ENCODE results near the gene KRTAP5-7. TPM values are rescaled to one million over a fixed set of nuclear protein-coding genes. Genes with fewer than 3 reads are reported as not detected.

Gene KRTAP5-7
- total RNA-seq, 1 experiment from 2014 or later, result not detected

DNA sequence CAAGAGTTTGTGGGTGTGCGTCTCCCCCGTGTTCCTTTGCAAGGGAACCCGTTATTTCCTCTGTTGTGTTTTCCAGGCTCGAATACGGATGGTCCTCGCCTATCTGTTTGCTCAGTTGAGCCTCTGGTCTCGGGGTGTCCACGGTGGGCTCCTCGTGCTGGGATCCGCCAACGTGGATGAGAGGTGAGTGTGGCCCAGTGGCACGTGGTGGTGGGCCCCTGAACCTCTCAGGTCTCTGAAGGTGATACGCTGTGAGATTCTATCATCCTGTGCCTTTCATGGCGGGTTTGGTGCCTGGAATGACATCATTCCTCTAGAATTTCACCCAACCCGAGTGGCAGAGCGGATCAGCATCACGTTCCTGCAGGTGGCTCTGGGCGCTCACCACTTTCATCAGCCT lies 41.6 kb upstream of the KRTAP5-7 start (continued):
- TF ChIP-seq, protein P1, sequence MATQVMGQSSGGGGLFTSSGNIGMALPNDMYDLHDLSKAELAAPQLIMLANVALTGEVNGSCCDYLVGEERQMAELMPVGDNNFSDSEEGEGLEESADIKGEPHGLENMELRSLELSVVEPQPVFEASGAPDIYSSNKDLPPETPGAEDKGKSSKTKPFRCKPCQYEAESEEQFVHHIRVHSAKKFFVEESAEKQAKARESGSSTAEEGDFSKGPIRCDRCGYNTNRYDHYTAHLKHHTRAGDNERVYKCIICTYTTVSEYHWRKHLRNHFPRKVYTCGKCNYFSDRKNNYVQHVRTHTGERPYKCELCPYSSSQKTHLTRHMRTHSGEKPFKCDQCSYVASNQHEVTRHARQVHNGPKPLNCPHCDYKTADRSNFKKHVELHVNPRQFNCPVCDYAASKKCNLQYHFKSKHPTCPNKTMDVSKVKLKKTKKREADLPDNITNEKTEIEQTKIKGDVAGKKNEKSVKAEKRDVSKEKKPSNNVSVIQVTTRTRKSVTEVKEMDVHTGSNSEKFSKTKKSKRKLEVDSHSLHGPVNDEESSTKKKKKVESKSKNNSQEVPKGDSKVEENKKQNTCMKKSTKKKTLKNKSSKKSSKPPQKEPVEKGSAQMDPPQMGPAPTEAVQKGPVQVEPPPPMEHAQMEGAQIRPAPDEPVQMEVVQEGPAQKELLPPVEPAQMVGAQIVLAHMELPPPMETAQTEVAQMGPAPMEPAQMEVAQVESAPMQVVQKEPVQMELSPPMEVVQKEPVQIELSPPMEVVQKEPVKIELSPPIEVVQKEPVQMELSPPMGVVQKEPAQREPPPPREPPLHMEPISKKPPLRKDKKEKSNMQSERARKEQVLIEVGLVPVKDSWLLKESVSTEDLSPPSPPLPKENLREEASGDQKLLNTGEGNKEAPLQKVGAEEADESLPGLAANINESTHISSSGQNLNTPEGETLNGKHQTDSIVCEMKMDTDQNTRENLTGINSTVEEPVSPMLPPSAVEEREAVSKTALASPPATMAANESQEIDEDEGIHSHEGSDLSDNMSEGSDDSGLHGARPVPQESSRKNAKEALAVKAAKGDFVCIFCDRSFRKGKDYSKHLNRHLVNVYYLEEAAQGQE (IDR thresholded peaks at IDR 0.05; ENCODE audit: low read depth), result no peak
- TF ChIP-seq EZH2 (IDR thresholded peaks at IDR 0.05) (no peak), POLR2AphosphoS5 (IDR thresholded peaks at IDR 0.05; ENCODE audit: low read depth, low read length) (no peak), EGR1 (IDR thresholded peaks at IDR 0.05; ENCODE audit: low read depth) (no peak), ELF1 (IDR thresholded peaks at IDR 0.05; ENCODE audit: borderline replicate concordance, low read depth) (no peak)
- TF ChIP-seq, protein P2, sequence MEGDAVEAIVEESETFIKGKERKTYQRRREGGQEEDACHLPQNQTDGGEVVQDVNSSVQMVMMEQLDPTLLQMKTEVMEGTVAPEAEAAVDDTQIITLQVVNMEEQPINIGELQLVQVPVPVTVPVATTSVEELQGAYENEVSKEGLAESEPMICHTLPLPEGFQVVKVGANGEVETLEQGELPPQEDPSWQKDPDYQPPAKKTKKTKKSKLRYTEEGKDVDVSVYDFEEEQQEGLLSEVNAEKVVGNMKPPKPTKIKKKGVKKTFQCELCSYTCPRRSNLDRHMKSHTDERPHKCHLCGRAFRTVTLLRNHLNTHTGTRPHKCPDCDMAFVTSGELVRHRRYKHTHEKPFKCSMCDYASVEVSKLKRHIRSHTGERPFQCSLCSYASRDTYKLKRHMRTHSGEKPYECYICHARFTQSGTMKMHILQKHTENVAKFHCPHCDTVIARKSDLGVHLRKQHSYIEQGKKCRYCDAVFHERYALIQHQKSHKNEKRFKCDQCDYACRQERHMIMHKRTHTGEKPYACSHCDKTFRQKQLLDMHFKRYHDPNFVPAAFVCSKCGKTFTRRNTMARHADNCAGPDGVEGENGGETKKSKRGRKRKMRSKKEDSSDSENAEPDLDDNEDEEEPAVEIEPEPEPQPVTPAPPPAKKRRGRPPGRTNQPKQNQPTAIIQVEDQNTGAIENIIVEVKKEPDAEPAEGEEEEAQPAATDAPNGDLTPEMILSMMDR (IDR thresholded peaks at IDR 0.05 in 2 of 3, conservative IDR thresholded peaks at IDR 0.05 in 1 of 3; ENCODE audit: borderline replicate concordance in 1 of 3, insufficient read depth in 1 of 3, low read depth in 2 of 3, low read length in 2 of 3), result no peak

DNA sequence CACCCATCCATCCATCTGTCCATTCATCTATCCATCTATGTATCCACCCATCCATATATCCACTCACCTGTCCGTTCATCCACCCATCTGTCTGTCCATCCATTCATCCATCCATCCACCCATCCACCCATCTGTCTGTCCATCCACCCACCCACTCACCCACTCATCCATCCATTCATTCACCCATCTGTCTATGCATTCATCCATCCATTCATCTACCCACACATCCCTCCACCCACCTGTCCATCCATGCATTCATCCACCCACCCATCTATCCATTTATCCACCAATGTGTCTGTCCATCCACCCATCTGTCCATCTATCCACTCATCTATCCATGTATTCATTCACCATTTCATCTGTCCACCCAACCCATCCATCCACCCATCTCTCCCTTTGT lies 40.7 kb upstream of the KRTAP5-7 start:
- intact Hi-C loops (cut with micrococcal nuclease), result no loop called here
- Histone ChIP-seq H3K9ac (ENCODE audit: low read length) (no peak overlapping the region), H3K9me3 (ENCODE audit: control insufficient read depth in 1 of 2, insufficient read depth in 1 of 2, low read depth in 1 of 2, low read length in 2 of 2) (no peaks in the 10 kb centered on the region), H3K79me2 (ENCODE audit: insufficient read depth, low read length) (no peaks in the 10 kb centered on the region), H3K4me3 (replicated peaks in 1 of 2; ENCODE audit: low read depth in 1 of 2, low read length in 2 of 2) (no peak overlapping the region), H3K4me2 (ENCODE audit: low read length) (no peak overlapping the region), H4K20me1 (ENCODE audit: insufficient read depth) (no peaks in the 10 kb centered on the region), H3K36me3 (ENCODE audit: control insufficient read depth in 1 of 2, insufficient read depth in 2 of 2, low read length in 2 of 2) (peaks cover 10 to 12% of the 10 kb centered on the region in 2 experiments; a peak in 2 of 4 replicates), H3K9me2 (ENCODE audit: insufficient read depth) (no peaks in the 10 kb centered on the region), H2AFZ (ENCODE audit: low read depth, low read length, poor library complexity, severe bottlenecking) (no peak overlapping the region), H3K27me3 (ENCODE audit: insufficient read depth, low read length) (no peaks in the 10 kb centered on the region), H3K4me1 (ENCODE audit: control insufficient read depth in 1 of 2, insufficient read depth in 2 of 2, low read length in 2 of 2) (peaks cover 0 to 5% of the 10 kb centered on the region in 2 experiments; a peak in 1 of 4 replicates), H3K27ac (ENCODE audit: low read depth, low read length) (no peak overlapping the region)
- ChIA-PET POLR2A (no interaction called here), CTCF (no interaction called here), RAD21 (ENCODE audit: low non-redundant PET in 1 of 2, low total read pairs in 2 of 2, uncharacterized antibody in 2 of 2, unreplicated experiment in 2 of 2) (no interaction called here)
- BruUV-seq (replicated peaks), result no TSS peak
- TF ChIP-seq CBX3 (IDR thresholded peaks at IDR 0.05; ENCODE audit: low read depth), result no peak
- TF ChIP-seq RAD21 (IDR thresholded peaks at IDR 0.05; ENCODE audit: low read depth), result no peak
- TF ChIP-seq, protein P2 (IDR thresholded peaks at IDR 0.05 in 2 of 3, conservative IDR thresholded peaks at IDR 0.05 in 1 of 3; ENCODE audit: borderline replicate concordance in 1 of 3, insufficient read depth in 1 of 3, low read depth in 2 of 3, low read length in 2 of 3), result no peak
- TF ChIP-seq SRF (IDR thresholded peaks at IDR 0.05; ENCODE audit: low read depth), result no peak
- no peak for TF ChIP-seq TCF7L2 (IDR thresholded peaks at IDR 0.05; ENCODE audit: borderline replicate concordance, extremely low read depth, insufficient read depth, insufficient read length)
- no peak for TF ChIP-seq ELF1 (IDR thresholded peaks at IDR 0.05; ENCODE audit: borderline replicate concordance, low read depth)
- TF ChIP-seq EZH2 (IDR thresholded peaks at IDR 0.05), result no peak
- TF ChIP-seq, protein P3, sequence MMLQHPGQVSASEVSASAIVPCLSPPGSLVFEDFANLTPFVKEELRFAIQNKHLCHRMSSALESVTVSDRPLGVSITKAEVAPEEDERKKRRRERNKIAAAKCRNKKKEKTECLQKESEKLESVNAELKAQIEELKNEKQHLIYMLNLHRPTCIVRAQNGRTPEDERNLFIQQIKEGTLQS (IDR thresholded peaks at IDR 0.05), result no peak
- no peak for ATAC-seq
- no peak for DNase-seq (ENCODE audit: low read depth, low spot score)
